H1 (cell line): ENCODE results near the gene PHLPP1.

Experiments used
- SIN3A ChIP-seq, 2 experiments: IDR thresholded peaks in 1 of 2; conservative IDR thresholded peaks in 1 of 2; 2 replicates each; pipeline ENCODE4 v1.6.1; 2011 to 2012; ENCODE audit warnings: low read length in 2 of 2, improper control_type of control experiment in 1 of 2, low read depth in 1 of 2, mild to moderate bottlenecking in 1 of 2
- TBP ChIP-seq: IDR thresholded peaks from 2 replicates; pipeline ENCODE4 v1.6.1; 2011; ENCODE audit warnings: low read depth, low read length, improper control_type of control experiment
- TEAD4 ChIP-seq: IDR thresholded peaks from 2 replicates; pipeline ENCODE4 v1.6.1; 2012; ENCODE audit warnings: low read depth, low read length, inconsistent platforms, mixed read lengths
- TF ChIP-seq, protein P1 (sequence below), 3 experiments: IDR thresholded peaks; 1 replicate in 2 of 3; 2 replicates in 1 of 3; pipeline versions ENCODE4 v1.5.1 to v1.6.1; 2011; ENCODE audit warnings: low read length in 3 of 3, mild to moderate bottlenecking in 3 of 3, inconsistent platforms in 2 of 3, low read depth in 1 of 3, moderate library complexity in 1 of 3; ENCODE audit not compliant: insufficient read depth in 1 of 3; ENCODE audit errors: control extremely low read depth in 1 of 3

DNA sequence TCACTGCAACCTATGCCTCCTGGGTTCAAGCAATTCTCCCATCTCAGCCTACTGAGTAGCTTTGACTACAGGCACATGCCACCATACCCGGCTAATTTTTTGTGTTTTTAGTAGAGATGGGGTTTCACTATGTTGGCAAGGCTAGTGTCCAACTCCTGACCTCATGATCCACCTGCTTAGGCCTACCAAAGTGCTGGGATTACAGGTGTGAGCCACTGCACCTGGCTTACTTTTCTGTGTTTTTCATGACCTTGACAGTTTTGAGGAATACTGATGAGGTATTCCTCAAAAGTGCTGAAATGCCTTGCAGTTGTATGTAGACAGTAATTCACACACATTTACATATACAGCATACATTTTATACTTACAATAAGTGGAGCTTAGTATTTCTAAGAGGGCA lies 126.1 kb downstream of the PHLPP1 start:
- TF ChIP-seq SIN3A (conservative IDR thresholded peaks at IDR 0.05 in 1 of 2, IDR thresholded peaks at IDR 0.05 in 1 of 2; ENCODE audit: low read depth in 1 of 2, low read length in 2 of 2) (no peak), TBP (no peak), TEAD4 (no peak)
- TF ChIP-seq, protein P1, sequence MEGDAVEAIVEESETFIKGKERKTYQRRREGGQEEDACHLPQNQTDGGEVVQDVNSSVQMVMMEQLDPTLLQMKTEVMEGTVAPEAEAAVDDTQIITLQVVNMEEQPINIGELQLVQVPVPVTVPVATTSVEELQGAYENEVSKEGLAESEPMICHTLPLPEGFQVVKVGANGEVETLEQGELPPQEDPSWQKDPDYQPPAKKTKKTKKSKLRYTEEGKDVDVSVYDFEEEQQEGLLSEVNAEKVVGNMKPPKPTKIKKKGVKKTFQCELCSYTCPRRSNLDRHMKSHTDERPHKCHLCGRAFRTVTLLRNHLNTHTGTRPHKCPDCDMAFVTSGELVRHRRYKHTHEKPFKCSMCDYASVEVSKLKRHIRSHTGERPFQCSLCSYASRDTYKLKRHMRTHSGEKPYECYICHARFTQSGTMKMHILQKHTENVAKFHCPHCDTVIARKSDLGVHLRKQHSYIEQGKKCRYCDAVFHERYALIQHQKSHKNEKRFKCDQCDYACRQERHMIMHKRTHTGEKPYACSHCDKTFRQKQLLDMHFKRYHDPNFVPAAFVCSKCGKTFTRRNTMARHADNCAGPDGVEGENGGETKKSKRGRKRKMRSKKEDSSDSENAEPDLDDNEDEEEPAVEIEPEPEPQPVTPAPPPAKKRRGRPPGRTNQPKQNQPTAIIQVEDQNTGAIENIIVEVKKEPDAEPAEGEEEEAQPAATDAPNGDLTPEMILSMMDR (IDR thresholded peaks at IDR 0.05; ENCODE audit: control extremely low read depth in 1 of 3, insufficient read depth in 1 of 3, low read depth in 1 of 3, low read length in 3 of 3) = no peak
